SK-N-SH (cell line): ENCODE data around the gene RAB3IP.

Experiments used
- CHD2 ChIP-seq: fragments of 150-350 bp; IDR thresholded peaks from 2 replicates; pipeline ENCODE4 v1.6.1; 2018; ENCODE audit warnings: low read length; ENCODE audit not compliant: partially characterized antibody
- CTCF ChIP-seq: fragments of 200-600 bp; sonication (generic); IDR thresholded peaks from 2 replicates; pipeline ENCODE4 v1.6.1; 2017; ENCODE audit warnings: antibody characterized with exemption, mild to moderate bottlenecking, moderate library complexity
- EP300 ChIP-seq, 2 experiments: IDR thresholded peaks; 2 replicates each; pipeline versions ENCODE4 v1.4.0 to v1.6.1; 2012; ENCODE audit warnings: borderline replicate concordance in 1 of 2, low read depth in 1 of 2, low read length in 1 of 2
- FOSL2 ChIP-seq: IDR thresholded peaks from 2 replicates; pipeline ENCODE4 v1.4.0; 2012; ENCODE audit warnings: low read depth, mild to moderate bottlenecking, moderate library complexity, borderline replicate concordance
- FOXM1 ChIP-seq: IDR thresholded peaks from 2 replicates; pipeline ENCODE4 v1.4.0; 2012; ENCODE audit warnings: low read depth, mild to moderate bottlenecking
- JUND ChIP-seq: IDR thresholded peaks from 2 replicates; pipeline ENCODE4 v1.4.0; 2012
- MAX ChIP-seq: IDR thresholded peaks from 2 replicates; pipeline ENCODE4 v1.4.0; 2012; ENCODE audit warnings: low read depth
- POLR2AphosphoS5 ChIP-seq: IDR thresholded peaks from 2 replicates; pipeline ENCODE4 v1.6.1; 2012; ENCODE audit warnings: low read depth, low read length
- RAD21 ChIP-seq: IDR thresholded peaks from 2 replicates; pipeline ENCODE4 v1.6.1; 2012; ENCODE audit warnings: mild to moderate bottlenecking, low read length
- RFX5 ChIP-seq: IDR thresholded peaks from 2 replicates; pipeline ENCODE4 v1.6.1; 2012; ENCODE audit warnings: mild to moderate bottlenecking, improper control_type of control experiment, low read length
- RXRA ChIP-seq: IDR thresholded peaks from 2 replicates; pipeline ENCODE4 v1.4.0; 2012; ENCODE audit warnings: low read depth, mild to moderate bottlenecking, borderline replicate concordance
- SIN3A ChIP-seq: IDR thresholded peaks from 2 replicates; pipeline ENCODE4 v1.6.1; 2012; ENCODE audit warnings: low read depth, mild to moderate bottlenecking, low read length, moderate library complexity, borderline replicate concordance
- TEAD4 ChIP-seq: IDR thresholded peaks from 2 replicates; pipeline ENCODE4 v1.4.0; 2012; ENCODE audit warnings: mild to moderate bottlenecking, borderline replicate concordance; ENCODE audit not compliant: insufficient read depth

DNA sequence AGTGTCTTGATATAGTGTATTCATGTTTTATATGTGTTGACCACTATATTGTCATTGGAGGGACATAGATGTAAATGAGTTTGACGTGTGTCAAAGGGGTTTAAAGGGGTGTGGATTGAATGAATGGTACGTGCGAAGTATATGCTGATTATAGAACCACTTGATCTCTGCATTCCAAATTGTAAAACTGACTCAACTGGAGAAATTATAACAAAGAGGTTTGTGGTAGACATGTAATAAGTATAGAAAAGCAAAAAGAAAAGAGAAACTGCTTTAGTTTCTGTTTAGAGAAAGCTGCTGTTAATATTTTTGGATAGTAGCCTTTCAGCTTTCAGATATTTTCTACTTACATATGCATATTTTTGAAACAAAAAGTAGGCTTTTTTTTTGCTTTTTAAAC, 77.4 kb downstream of the RAB3IP start:
- TF ChIP-seq POLR2AphosphoS5: no peak
- no peak for TF ChIP-seq CTCF
- no peak for TF ChIP-seq RFX5
- TF ChIP-seq FOSL2: no peak
- TF ChIP-seq RAD21: no peak
- no peak for TF ChIP-seq FOXM1
- no peak for TF ChIP-seq RXRA
- TF ChIP-seq CHD2: no peak
- no peak for TF ChIP-seq SIN3A
- TF ChIP-seq JUND: no peak
- no peak for TF ChIP-seq TEAD4
- no peak for TF ChIP-seq MAX
- TF ChIP-seq EP300 (IDR thresholded peaks at IDR 0.05; ENCODE audit: borderline replicate concordance in 1 of 2, low read depth in 1 of 2, low read length in 1 of 2): no peak
